Hepatocyte (in vitro differentiated cells): ENCODE data around the gene ERFL.

Experiments used
- EZH2 ChIP-seq: fragments of 200-600 bp; sonication (generic); IDR thresholded peaks from 2 replicates; pipeline ENCODE4 v1.6.1; 2016; ENCODE audit warnings: antibody characterized with exemption, mild to moderate bottlenecking, borderline replicate concordance
- EZH2phosphoT487 ChIP-seq: fragments of 200-600 bp; sonication (generic); IDR thresholded peaks from one replicate; pipeline ENCODE4 v1.6.1; 2018; ENCODE audit warnings: antibody characterized with exemption, mild to moderate bottlenecking, low read depth, moderate library complexity; ENCODE audit not compliant: unreplicated experiment, severe bottlenecking
- TF ChIP-seq, protein P1 (sequence below): fragments of 200-600 bp; sonication (generic); IDR thresholded peaks from 2 replicates; pipeline ENCODE4 v1.5.1; 2016; ENCODE audit warnings: antibody characterized with exemption, mild to moderate bottlenecking; ENCODE audit not compliant: poor library complexity

DNA sequence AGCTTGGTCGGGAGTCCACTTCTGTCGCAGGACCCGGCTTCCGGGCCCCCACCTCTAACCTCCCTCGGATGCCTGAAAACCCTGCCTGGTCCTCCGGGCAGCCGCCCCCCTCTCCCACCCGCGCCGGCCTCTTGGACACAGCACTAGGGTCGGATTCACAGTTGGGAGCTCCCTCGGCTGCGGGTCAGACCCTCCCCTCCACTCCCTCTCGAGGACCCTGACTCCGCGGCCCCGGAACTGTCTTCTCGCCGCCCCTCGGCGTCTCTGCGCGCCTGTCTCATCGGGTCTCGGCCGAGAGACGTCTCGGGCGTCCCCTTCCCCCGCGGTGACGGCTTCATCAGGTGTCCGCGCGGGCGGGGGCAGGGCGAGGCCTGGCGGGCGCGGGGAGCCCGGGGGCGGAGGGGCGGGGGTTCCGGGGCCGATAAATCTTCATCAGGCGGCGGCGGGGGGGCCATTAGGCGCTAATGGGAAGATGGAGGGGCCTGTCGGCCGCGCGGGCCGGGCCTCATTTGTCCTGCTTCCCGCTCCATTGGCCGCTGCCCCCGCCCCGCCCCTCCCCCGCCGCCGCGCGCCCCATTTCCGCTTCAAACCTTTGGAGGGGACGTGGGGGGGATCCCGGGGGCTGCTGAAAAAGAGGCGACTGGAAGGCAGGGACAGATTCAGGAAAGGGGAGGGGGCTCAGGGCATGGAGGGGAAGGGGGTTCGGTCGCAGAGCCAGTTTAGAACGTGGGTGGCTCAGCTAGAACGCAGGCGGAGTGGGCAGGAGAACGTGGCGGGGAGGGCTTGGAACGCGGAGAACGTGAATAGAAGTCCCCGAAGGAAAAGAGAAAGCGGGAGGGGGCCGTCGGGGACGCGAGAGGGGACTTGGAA, 11.8 kb upstream of the ERFL start:
- TF ChIP-seq, protein P1, sequence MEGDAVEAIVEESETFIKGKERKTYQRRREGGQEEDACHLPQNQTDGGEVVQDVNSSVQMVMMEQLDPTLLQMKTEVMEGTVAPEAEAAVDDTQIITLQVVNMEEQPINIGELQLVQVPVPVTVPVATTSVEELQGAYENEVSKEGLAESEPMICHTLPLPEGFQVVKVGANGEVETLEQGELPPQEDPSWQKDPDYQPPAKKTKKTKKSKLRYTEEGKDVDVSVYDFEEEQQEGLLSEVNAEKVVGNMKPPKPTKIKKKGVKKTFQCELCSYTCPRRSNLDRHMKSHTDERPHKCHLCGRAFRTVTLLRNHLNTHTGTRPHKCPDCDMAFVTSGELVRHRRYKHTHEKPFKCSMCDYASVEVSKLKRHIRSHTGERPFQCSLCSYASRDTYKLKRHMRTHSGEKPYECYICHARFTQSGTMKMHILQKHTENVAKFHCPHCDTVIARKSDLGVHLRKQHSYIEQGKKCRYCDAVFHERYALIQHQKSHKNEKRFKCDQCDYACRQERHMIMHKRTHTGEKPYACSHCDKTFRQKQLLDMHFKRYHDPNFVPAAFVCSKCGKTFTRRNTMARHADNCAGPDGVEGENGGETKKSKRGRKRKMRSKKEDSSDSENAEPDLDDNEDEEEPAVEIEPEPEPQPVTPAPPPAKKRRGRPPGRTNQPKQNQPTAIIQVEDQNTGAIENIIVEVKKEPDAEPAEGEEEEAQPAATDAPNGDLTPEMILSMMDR, result no peak
- peak; percentile 37 for TF ChIP-seq EZH2
- TF ChIP-seq EZH2phosphoT487, result no peak
